Activated CD8-positive, alpha-beta T cell treated with anti-CD3 and anti-CD28 coated beads, Interleukin-2, amount 10 ng/mL, durations not matched to agents 7 days and 5 days (primary cell): ENCODE data around the gene KAT5. TPM values are rescaled to one million over a fixed set of nuclear protein-coding genes. Genes with fewer than 3 reads are reported as not detected.
"Not testable (repeated sequence)": the region's sequence is repeated elsewhere in the genome, so short reads cannot be mapped to it uniquely, and the experiment has no call there.

ENCODE experiments used
- ATAC-seq: fragments of 150-1000 bp; cut with Tn5 transposase; one replicate; pipeline ENCODE4 v1.10.0; 2021; ENCODE audit warnings: moderate library complexity
- CTCF ChIA-PET: fragments of 350-600 bp; sonication (Branson Sonifier 250); formaldehyde crosslinking; loops from one replicate; lab custom pipeline; 2021; ENCODE audit warnings: antibody characterized with exemption; lab: Charles Lee
- POLR2A ChIA-PET: fragments of 350-600 bp; sonication (Branson Sonifier 250); formaldehyde crosslinking; loops from one replicate; lab custom pipeline; 2021; ENCODE audit warnings: antibody characterized with exemption; lab: Charles Lee
- DNase-seq: peaks from one replicate; pipeline ENCODE4 v3.0.0-alpha.2; 2020
- H3K27ac Mint-ChIP-seq: one replicate; pipeline ENCODE4 v1.8.0; 2021; ENCODE audit warnings: mild to moderate bottlenecking, mixed read lengths
- H3K27me3 Mint-ChIP-seq: one replicate; pipeline ENCODE4 v1.8.0; 2021; ENCODE audit warnings: low read depth, mixed read lengths
- H3K36me3 Mint-ChIP-seq: one replicate; pipeline ENCODE4 v1.8.0; 2021; ENCODE audit warnings: low read depth, mixed read lengths
- H3K4me1 Mint-ChIP-seq: one replicate; pipeline ENCODE4 v1.8.0; 2021; ENCODE audit warnings: low read depth, mixed read lengths
- H3K4me3 Mint-ChIP-seq: one replicate; pipeline ENCODE4 v1.8.0; 2021; ENCODE audit warnings: mild to moderate bottlenecking, mixed read lengths
- H3K9me3 Mint-ChIP-seq: one replicate; pipeline ENCODE4 v1.8.0; 2022; ENCODE audit warnings: mixed read lengths; ENCODE audit not compliant: insufficient read depth
- total RNA-seq, 2 experiments: library from RNA; stranded (reverse); gene quantifications; one replicate each; pipeline ENCODE4 v1.2.3, GENCODE V29; 2021

KAT5 gene
- 10 to 100 TPM; 63.2 to 68.7 TPM for total RNA-seq

DNA sequence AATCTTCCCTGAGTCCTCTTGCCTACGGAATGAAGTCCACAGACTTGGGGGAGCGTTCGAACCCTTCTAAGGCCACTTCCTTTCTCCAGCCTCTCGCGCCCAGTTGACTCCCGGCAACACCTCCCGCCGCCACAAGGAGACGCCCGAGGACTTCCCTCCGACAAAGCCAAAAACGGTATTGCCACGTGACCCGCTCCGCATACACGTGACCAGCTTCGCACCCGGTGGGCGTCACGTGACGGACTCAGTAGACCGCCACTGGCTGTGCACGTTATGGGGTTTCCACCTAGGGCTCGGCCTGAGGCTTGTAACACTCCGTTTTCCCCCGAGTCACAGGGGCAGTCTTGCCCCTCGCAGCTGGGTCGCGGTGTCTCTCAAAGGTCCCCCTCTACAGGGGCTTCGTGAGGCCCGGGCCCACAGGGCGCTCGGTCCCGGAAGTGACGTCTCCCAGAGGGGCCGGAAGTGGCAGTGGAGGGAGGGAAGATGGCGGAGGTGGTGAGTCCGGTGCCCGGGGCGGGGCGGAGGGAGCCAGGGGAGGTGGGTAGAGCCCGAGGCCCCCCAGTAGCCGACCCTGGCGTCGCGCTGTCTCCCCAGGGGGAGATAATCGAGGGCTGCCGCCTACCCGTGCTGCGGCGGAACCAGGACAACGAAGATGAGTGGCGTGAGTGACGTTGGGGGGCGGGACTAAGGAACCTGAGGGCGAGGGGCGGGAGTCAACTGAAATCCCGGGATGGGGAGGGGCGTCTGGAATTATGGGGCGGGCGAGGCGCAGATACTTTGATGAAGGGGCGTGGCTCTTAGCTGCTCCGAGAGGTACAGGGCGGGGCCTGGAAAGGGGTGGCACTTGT lies at the start of gene KAT5:
Gene KAT5, plus strand, starts transcription at position 468 of the 848 bp plus-strand sequence. Its CDS starts 16 bp downstream, at position 484.
- Mint-ChIP-seq H3K4me1 (peaks cover 30% of the 10 kb centered on the region), H3K27me3 (no peaks in the 10 kb centered on the region), H3K27ac (peak within 1 kb of the TSS; percentile 99), H3K4me3 (peak within 1 kb of the TSS; percentile 85), H3K9me3 (no peaks in the 10 kb centered on the region), H3K36me3 (peaks cover 32% of the 10 kb centered on the region)
- ChIA-PET CTCF (interaction anchor here (0.7 to 4.4 kb wide), 47 partner anchors 8 to 577 kb away, joined by 3 to 47 read pairs (median 4); partner anchors contain the start of genes AP5B1, CCDC85B, FIBP and MUS81), POLR2A (interaction anchor here (0.6 to 2.0 kb wide), 26 partner anchors 8 to 290 kb away, joined by 3 to 14 read pairs (median 4); partner anchors contain the start of genes AP5B1, BANF1, EIF1AD and MALAT1)
- ATAC-seq (peak; percentile 86), DNase-seq (peak; percentile 99)

DNA sequence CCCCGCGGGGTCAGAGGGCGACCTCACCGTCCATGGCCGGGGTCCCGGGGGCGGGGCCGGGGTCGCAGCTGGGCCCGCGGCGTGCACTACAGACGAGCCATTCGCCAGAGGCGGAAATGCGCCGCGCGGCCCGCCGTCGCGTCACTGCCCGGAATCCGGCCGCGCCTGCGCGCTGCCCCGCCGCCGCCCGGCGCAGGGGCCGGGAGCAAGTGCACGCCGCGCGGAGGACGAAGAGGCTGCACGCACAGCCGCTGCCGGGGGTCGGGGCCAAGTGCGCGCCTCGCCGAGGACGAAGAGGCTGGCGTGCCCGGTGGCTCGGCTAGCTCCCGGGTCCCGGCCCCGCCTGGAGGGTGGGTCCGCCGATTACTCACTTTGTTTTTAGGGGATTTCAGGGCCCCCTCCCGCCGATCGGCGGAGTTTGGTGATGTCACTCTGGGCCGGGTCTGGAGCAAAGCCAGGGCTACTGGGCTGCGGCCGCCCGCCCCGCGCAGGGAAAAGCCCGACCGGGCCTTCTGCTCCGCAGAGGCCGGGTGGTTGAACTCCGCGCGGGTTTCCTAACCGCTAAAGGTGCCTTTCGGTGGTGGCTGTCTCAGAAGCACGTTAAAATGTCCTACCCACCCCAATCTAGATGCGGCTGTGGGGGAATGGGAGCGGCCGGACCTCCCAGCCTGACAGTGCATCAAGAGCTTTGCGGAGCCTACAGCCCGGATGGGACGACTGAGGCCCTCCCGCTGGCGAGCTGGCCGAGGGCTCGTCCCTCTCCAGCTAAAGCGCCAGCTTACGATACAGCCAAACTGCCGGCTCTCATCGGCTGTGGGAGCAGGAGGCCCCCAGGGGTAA lies 49.0 kb upstream of the KAT5 start, which contains the start of gene RELA:
Gene RELA, minus strand, starts transcription at position 118 of the 840 bp plus-strand sequence. Its CDS starts 84 bp downstream, at position 34.
- H3K4me1 Mint-ChIP-seq, result peaks cover 30% of the 10 kb centered on the region
- peak within 1 kb of the TSS; percentile 81 for H3K4me3 Mint-ChIP-seq
- ChIA-PET CTCF (interaction anchor here (0.7 to 2.3 kb wide), 6 partner anchors 9 to 359 kb away, joined by 3 to 10 read pairs (median 4); partner anchors contain the start of genes KAT5 and PCNX3), POLR2A (interaction anchor here (0.6 to 3.6 kb wide), 13 partner anchors 10 to 418 kb away, joined by 3 to 27 read pairs (median 3); partner anchors contain the start of genes PCNX3 and SIPA1)
- peak within 1 kb of the TSS; percentile 91 for H3K27ac Mint-ChIP-seq
- ATAC-seq (peak; percentile 84), DNase-seq (peak; percentile 91)
- peaks cover 31% of the 10 kb centered on the region for H3K36me3 Mint-ChIP-seq
- no peaks in the 10 kb centered on the region for H3K9me3 Mint-ChIP-seq
- no peaks in the 10 kb centered on the region for H3K27me3 Mint-ChIP-seq

DNA sequence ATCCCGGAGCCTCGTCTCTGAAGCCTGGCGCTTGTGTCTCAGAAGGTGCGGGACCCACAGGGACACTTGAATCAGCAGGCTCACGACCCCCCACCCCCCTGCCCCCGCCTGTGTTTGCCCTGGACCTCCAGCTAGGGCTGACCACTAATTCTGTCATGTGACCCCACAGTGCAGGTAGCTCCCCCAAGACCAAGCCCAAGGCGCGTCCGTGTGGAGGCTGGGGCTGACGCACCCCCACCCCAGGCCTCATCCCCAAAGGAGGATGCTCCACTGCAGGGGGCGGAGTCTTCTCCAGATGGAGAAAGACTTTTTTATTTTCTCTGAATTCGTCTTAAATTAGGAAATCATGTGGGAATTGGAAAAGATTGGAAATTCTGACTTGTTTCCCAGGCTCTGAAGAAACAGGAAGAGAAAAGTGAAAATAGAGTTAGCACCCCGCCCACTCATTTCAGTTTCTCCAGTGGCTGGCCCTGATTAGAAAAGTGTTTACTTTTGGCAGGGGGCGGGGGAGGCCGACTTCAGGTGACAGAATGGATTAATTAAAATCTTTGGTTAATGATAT lies 48.3 kb upstream of the KAT5 start:
- peak overlapping the region; percentile 81 for H3K4me3 Mint-ChIP-seq
- no peaks in the 10 kb centered on the region for H3K9me3 Mint-ChIP-seq
- ATAC-seq (peak; percentile 31), DNase-seq (no peak)
- POLR2A ChIA-PET, result interaction anchor here (0.6 to 3.6 kb wide), 8 partner anchors 11 to 127 kb away, joined by 3 to 27 read pairs (median 3); partner anchors contain the start of genes PCNX3 and SIPA1
- CTCF ChIA-PET, result interaction anchor here (0.7 to 2.3 kb wide), 4 partner anchors 10 to 359 kb away, joined by 3 to 10 read pairs (median 6); partner anchors contain the start of genes KAT5 and PCNX3
- H3K27ac Mint-ChIP-seq, result peak overlapping the region; percentile 91
- no peaks in the 10 kb centered on the region for H3K27me3 Mint-ChIP-seq
- H3K4me1 Mint-ChIP-seq, result peaks cover 27% of the 10 kb centered on the region
- H3K36me3 Mint-ChIP-seq, result peaks cover 24% of the 10 kb centered on the region

DNA sequence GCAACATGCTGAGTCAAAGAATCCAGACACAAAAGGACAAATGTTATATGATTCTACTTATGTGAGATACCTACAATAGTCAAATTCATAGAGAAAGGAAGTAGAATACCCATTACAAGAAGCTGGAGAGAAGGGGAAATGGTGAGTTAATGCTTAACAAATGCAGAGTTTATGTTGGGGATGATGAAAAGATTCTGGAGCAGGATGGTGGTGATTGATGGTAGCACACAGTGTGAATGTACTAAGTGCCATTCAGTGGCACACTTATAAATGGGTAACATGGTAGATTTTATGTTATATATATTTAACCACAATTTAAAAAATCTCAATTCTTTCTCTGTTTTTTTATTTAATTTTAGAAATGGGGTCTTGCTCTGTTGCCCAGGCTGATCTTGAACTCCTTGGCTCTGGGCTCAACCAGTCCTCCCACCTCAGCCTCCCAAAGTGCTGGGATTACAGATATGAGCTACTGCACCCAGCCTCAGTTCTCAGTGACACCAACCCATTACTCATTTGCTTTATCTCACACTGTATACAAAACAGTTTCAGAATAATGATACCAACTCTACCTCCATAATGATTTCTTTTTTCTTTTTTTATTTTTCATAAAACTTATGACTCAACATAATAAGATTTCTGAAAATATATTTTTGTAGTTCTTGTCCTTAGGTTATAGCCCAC lies 39.7 kb upstream of the KAT5 start:
- H3K4me1 Mint-ChIP-seq, result no peaks in the 10 kb centered on the region
- ChIA-PET POLR2A (interaction anchor here (0.7 kb wide), 1 partner anchor 11 kb away, joined by 4 read pairs; no protein-coding TSS in a partner anchor), CTCF (interaction anchor here (0.9 to 1.0 kb wide), 3 partner anchors 34 to 350 kb away, joined by 3 read pairs; no protein-coding TSS in a partner anchor)
- H3K27ac Mint-ChIP-seq, result no peak overlapping the region
- DNase-seq (no peak), ATAC-seq (no peak)
- no peak overlapping the region for H3K4me3 Mint-ChIP-seq
- no peaks in the 10 kb centered on the region for H3K36me3 Mint-ChIP-seq
- no peaks in the 10 kb centered on the region for H3K9me3 Mint-ChIP-seq
- no peaks in the 10 kb centered on the region for H3K27me3 Mint-ChIP-seq

DNA sequence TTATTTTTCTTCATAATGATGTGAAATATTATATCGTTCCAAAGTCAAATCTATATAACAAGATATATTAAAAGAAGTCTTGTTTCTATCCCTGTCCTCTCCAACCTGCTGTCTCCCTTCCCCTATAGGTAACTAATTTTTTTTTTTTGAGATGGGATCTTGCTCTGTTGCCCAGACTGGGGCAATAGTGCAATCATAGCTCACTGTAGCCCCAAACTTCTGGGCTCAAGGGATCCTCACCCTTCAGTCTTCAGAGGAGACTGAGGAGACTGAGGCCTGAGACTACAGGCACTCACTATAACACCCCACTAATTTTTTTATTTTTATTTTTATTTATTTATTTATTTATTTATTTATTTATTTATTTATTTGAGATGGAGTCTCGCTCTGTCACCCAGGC lies 39.1 kb upstream of the KAT5 start:
- ChIA-PET CTCF (interaction anchor here (0.9 to 1.0 kb wide), 2 partner anchors 212 to 349 kb away, joined by 3 read pairs; no protein-coding TSS in a partner anchor), POLR2A (interaction anchor here (0.7 kb wide), 1 partner anchor 185 kb away, joined by 3 read pairs; no protein-coding TSS in a partner anchor)
- no peak overlapping the region for H3K4me3 Mint-ChIP-seq
- no peak overlapping the region for H3K27ac Mint-ChIP-seq
- H3K36me3 Mint-ChIP-seq, result no peaks in the 10 kb centered on the region
- ATAC-seq, result no peak
- no peaks in the 10 kb centered on the region for H3K9me3 Mint-ChIP-seq
- H3K4me1 Mint-ChIP-seq, result no peaks in the 10 kb centered on the region
- no peak for DNase-seq
- no peaks in the 10 kb centered on the region for H3K27me3 Mint-ChIP-seq

DNA sequence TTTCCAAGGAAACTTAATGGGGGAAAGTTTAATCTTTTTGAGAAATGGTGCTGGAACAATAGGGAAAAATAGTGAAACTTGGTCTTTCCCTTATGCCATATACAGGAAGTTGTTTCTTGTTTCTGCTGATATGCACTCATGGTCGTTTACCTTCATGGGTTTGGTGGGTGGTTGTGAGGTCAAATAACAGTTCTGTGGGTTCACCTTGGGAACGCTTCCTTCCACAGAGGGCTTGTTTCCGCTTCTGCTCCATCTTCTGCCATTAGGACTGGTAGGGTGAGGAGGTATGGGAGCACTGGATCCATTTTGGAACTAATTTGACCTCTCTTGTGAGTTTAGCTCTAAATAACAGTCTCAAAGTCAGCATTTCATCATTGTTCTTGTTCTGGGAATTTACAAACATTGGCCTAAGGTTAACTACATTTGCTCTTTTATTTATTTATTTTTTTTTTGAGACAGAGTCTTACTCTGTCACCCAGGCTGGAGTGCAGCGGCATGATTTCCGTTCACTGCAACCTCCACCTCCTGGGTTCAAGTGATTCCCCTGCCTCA lies 31.8 kb upstream of the KAT5 start:
- no peak overlapping the region for H3K4me3 Mint-ChIP-seq
- ChIA-PET POLR2A (interaction anchor here (0.7 kb wide), 1 partner anchor 179 kb away, joined by 3 read pairs; no protein-coding TSS in a partner anchor), CTCF (no interaction called here)
- no peaks in the 10 kb centered on the region for H3K36me3 Mint-ChIP-seq
- DNase-seq (no peak), ATAC-seq (no peak)
- no peaks in the 10 kb centered on the region for H3K9me3 Mint-ChIP-seq
- peaks cover 5% of the 10 kb centered on the region for H3K4me1 Mint-ChIP-seq
- no peak overlapping the region for H3K27ac Mint-ChIP-seq
- H3K27me3 Mint-ChIP-seq, result peaks cover 7% of the 10 kb centered on the region

DNA sequence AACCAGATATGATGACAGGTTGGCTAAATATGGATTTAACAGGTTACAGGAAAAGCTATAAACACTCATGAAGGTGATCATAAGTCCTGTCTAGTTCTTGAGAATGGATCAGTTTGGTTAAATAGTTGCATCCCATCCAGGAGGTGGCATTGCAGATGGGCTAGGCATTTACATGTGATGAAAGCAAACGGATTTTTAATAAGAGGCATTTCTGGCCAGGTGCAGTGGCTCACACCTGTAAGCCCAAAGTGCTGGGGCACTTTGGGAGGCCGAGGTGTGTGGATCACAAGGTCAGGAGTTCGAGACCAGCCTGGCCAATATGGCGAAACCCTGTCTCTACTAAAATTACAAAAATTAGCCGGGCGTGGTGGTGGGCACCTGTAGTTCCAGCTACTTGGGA lies 28.6 kb upstream of the KAT5 start:
- DNase-seq, H3K27ac Mint-ChIP-seq, H3K36me3 Mint-ChIP-seq, H3K9me3 Mint-ChIP-seq, ATAC-seq, H3K4me1 Mint-ChIP-seq, H3K27me3 Mint-ChIP-seq, H3K4me3 Mint-ChIP-seq: not testable (repeated sequence)
- ChIA-PET POLR2A (interaction anchor here (0.6 kb wide), 1 partner anchor 12 kb away, joined by 4 read pairs; no protein-coding TSS in a partner anchor), CTCF (interaction anchor here (1.0 to 1.4 kb wide), 2 partner anchors 28 to 38 kb away, joined by 3 to 5 read pairs; no protein-coding TSS in a partner anchor)

DNA sequence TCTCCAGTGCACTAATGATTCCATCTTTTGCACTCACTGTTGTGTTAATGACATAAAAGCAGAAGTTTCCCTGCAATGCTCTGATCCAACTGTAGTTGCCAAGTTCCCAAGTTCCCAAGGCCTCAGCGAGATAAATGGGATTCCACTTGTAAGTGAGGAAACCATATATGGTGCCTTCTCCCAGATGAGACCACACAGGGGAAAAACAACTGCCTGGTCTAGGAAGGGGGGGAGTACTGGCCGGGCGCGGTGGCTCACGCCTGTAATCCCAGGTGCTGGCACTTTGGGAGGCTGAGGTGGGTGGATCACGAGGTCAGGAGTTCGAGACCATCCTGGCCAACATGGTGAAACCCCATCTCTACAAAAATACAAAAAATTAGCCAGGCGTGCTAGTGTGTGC lies 26.1 kb upstream of the KAT5 start:
- DNase-seq (no peak), ATAC-seq (no peak)
- Mint-ChIP-seq H3K4me3 (no peak overlapping the region), H3K9me3 (no peaks in the 10 kb centered on the region), H3K27me3 (peaks cover 11% of the 10 kb centered on the region), H3K4me1 (no peaks in the 10 kb centered on the region), H3K27ac (no peak overlapping the region), H3K36me3 (no peaks in the 10 kb centered on the region)
- ChIA-PET POLR2A (no interaction called here), CTCF (interaction anchor here (0.7 to 1.6 kb wide), 2 partner anchors 94 to 131 kb away, joined by 3 read pairs; no protein-coding TSS in a partner anchor)

DNA sequence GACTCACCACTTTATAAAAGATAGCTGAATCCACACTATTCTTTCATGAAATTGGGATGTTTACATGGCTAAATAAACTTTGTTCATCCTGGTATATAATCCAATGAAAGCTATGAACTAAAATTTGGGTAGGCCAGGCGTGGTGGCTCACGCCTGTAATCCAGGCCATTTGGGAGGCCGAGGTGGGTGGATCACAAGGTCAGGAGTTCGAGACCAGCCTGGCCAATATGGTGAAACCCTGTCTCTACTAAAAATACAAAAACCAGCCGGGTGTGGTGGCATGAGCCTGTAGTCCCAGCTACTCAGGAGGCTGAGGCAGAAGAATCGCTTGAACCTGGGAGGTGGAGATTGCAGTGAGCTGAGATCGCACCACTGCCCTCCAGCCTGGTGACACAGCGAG lies 20.2 kb upstream of the KAT5 start:
- H3K9me3 Mint-ChIP-seq, POLR2A ChIA-PET, H3K4me3 Mint-ChIP-seq, H3K4me1 Mint-ChIP-seq, DNase-seq, ATAC-seq, H3K27ac Mint-ChIP-seq, H3K27me3 Mint-ChIP-seq, H3K36me3 Mint-ChIP-seq: not testable (repeated sequence)
- CTCF ChIA-PET, result interaction anchor here (0.9 to 1.2 kb wide), 2 partner anchors 65 to 353 kb away, joined by 3 to 4 read pairs; no protein-coding TSS in a partner anchor

DNA sequence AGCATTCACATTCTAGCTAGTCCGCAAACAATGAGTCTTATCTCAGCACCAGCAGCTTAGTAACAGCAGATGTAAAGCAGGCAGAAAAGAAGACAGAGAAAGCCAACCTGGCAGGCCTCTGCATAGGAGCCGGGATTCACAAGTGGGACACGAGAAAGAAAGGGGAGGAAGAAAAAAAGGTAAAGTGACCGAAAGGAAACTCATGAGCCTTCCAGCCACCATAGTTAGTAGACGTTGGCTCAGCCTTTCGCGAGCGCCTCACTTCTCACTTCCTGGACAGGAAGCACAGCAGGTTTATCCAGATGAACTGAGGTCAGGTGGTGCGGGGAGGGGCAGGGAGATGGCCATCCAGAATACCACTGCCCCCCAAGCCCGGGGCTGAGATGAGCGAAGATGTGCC lies 19.7 kb upstream of the KAT5 start:
- CTCF ChIA-PET, result interaction anchor here (1.2 kb wide), 1 partner anchor 353 kb away, joined by 4 read pairs; no protein-coding TSS in a partner anchor

More for the DNA sequence above, 19.7 kb upstream of the KAT5 start:
- no peak overlapping the region for H3K27ac Mint-ChIP-seq
- no peaks in the 10 kb centered on the region for H3K9me3 Mint-ChIP-seq
- ATAC-seq (no peak), DNase-seq (no peak)
- POLR2A ChIA-PET, result no interaction called here
- H3K36me3 Mint-ChIP-seq, result no peaks in the 10 kb centered on the region
- peaks cover 4% of the 10 kb centered on the region for H3K4me1 Mint-ChIP-seq
- no peak overlapping the region for H3K4me3 Mint-ChIP-seq
- H3K27me3 Mint-ChIP-seq, result peaks cover 9% of the 10 kb centered on the region
